NCI-H1417 (cell line): ENCODE data around the gene INSRR.
A peak's percentile ranks its signal among the peaks of the same experiment; 100 is the strongest.

Source experiments
- DNase-seq, 3 experiments: peaks; one replicate each; lab custom pipeline; 2025; lab: John Stamatoyannopoulos, UW

The INSRR gene

DNA sequence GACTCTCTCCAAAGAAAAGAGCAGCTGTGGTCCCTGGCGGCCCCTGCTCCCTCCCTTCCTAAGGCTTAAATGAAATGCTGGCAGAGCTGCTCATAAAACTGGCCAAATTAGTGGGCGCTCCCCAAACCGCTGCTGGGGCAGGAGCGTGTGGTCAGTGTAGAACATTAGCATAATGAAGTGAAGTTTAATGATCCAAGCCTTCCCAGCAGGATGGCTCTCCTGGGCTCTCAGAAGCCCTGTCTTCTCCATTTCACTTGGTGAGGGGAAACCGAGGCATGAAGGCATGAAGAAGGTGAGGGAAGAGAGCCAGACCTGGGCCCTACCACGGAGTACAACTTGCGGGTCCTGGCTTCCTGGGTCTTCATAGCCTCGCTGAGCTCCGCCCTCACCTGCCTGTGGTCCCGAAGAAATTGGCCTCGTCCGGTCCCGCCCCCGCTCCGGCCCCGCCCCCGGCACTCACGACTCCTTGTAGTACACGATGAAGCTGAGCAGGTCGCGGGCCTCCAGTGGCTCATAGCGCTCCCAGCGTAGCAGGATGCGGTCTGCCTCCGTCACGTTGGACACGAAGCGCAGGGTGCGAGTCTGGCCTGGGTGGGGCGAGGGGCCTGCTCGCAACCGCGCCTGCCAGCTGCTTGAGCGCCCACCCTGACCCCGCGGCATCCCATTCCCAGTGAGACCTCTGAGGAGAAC lies 10.3 kb downstream of the INSRR start:
- no peak for DNase-seq

DNA sequence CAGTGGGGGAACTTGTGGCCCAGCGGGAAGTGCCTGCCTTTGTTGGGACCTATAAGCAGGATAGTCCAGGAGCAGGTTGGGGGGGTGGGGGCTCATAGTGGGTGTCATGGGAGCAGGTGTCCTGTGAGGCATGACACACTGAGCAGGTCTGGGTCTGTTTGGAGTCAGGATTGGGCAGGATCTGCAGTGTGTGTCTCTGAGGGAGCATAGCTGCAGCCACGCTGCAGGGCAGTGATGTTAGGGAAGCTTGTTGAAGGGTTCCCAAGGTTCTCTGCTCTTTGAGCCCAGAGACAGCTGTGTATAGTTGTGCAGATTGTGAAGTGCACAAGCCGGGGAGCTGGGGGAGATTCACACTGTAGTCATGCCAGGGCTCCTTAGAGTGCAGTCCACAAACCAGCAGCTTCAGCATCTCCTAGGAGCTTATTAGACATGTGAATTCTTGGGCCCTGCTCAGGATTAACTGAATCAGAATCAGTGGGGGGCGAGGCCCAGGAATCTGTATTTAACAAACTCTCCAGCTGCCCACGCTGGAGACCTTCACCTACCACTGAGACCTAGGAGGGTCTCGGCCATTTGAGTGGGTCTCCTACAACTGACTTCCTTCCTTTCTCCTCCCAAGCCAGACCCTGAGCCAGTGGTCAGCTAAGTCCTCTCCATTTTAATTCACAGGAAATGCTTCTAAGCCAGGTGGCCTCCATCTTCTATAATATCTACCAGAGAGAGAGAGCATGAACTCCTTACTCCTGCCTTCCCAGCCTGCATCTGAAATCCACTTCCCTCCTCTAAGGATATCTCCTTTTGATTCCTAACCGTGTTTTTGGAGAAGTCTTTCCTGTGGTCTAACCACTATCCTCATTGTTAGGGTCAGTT lies 11.1 kb downstream of the INSRR start:
- DNase-seq = no peak

DNA sequence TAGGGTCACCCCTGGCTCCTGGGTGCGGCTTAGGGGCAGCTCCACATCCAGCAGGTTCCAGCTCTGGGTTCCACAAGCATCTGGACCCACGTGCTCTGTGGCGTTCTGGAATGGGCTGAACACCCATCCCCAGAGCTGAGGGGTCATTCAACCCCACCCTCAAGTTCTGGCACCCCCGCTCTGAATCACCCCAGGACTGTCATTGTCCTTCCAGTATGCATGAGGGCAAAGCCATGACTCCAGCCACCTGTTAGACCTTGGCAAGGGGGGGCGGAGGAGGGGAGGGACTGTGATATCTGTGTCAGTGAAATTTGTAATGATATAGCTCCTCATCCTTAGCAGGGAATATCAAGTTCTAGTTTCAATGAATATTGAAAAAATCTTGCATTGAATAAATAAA lies 12.3 kb downstream of the INSRR start:
- no peak for DNase-seq

DNA sequence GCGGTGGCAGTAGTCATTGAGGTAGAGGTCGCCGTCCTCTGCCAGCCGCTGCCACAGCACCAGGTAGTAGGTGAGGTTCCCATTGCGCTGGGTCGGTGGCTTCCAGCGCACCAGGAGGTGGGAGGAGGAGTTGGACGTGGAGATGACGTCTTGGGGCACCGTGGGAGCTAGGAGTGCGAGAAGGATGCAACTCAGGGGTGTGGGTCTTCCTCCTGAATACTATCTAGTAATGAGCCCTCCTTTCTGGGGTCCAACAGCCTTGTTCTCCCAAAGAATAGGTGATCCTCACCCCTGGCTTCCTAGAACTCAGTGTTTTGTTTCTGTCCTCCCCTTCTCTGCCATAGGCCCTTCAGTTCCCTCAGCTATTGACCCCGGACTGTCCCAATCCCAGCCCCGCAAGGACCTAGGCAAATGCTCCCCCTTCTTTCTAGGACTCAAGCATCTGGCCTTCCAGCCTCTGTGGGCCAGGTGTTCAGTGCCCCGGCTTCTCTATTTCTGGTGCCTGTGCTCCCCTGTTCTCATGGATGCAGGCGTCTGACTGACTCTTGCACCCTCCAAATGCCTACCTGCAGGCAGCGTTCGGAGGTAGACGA lies 12.9 kb downstream of the INSRR start:
- DNase-seq = no peak

DNA sequence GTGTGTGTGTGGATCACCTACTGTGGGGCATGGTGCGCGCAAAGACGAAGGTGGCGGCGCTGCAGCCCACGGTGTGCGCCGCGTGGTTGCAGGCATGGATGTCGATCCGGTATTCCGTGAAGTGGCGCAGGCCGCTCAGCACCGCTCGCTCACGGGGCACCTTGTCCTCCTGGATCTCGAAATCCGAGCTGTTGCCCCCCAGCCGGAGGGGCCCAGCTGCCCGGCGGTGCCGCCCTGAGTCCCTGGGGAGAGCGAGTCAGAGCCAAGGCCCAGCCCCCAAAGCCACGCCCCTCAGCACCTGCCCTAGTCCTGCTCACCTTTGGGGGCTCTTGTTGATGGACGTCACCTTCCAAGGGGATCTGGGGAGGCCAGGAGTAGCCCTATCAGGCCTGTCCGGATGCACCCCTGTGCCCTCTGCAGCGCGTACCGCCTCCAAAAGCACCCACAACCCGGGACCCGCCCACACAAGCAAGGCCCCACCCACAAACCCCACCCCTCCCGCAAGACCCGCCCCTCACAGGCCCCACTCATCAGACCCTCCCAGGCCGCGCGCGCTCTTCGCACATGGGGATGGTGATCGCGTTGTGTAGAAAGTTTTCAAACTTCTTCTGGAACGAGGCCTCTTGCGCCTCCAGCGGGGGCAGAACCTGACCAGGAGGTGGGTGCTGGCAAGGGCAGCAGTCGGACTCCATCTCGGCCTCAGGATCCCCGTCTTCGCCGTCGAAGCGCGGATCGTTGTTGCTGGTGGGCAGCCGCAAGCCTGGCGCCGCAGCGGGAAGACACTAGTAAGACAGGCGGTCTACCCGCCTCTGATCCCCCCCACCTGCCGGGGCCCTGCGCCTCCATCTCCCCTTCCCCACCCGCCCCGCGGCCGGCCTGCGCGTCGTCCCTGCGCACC lies 13.6 kb downstream of the INSRR start:
- no peak for DNase-seq

DNA sequence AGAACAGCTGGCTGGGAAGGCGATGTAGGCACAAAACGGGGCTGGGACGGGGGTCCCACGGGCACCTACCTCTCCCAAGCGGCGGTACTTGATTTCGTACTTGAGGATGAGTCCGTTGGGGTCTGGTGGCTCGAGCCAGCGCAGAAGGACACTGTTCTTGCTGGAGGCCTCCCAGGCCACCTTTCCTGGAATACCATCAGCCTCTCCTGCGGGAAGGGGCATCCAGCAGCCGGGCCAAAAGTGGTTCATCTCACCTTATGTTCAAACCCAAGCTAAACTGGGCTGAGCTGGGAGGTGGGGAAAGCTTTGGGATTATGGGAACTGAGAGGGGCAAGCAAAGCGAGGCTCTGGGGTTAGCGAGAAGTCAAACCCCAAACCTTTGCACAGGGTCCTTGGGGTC lies 14.3 kb downstream of the INSRR start:
- DNase-seq = no peak

DNA sequence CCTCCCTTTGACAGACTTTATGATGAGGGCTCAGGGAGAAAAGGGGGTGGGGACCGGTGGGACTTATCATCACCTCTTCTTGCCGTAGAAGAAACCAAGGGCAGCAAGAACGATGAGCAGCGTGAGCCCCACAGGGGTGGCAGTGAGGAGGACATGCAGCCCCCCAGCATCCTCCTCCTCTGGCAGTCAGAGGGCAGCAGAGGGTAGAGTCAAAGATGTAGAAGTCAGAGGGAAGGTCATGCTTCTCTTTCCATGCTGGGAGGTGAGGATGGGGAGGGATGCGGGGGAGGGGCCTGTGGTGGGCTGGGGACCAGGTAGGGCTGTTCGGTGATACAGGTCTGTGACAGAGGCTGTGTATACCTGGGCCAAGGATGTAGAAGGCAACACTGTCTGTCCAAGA lies 14.8 kb downstream of the INSRR start:
- no peak for DNase-seq

DNA sequence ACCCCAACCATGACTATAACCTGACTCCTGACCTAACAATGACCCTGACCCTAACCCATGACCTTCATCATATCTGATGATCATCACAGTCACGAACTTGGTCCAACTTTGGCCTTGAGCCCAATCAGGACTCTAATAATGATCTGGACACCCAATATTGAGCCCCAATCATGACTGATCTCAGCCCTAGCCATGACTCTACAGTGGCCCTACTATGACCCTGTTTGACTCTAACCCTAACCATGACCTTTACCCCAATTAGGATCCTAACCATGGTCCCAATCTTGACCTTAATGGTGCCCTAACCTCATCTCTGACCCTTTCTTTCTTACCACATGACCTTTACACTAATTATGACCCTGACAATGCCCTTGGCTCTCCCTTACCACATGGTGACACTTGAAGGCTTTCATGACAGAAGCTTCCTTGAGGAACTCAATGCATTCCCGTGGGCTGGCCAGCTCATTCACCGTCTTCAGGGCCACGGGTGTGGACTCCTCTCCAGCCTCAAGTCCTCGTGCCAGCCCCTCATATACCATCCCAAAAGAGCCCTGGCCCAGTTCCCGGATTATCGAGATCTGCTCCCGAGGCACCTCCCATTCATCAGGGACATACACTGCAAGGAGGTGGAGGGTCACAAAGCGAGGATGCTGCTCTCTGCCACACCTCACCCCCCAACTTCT lies 16.2 kb downstream of the INSRR start:
- DNase-seq = no peak

DNA sequence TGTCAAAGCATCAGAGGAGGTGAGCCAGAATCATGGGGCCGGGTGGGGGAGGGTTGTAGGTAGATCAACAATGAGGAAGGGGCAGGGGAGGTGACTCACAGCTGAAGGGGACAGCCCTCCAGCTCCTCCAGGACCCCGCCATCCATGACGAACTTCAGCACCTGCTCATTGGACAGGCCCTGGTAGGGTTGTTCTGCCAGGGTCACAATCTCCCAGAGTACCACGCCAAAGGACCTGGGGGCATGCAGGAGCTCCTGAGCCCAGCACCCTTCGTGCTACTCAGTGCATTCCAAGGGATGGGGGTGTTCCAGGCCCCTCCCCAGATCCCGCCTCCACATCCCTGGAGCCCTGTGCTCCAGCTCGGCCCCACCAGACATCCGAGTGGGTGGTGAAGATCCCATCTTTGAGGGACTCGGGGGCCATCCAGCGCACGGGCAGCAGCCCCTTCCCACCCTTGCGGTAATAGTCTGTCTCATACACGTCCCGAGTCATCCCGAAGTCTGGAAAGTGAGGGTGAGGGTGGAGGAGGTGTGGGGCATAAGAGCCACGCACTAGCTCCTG lies 17.5 kb downstream of the INSRR start:
- no peak for DNase-seq

DNA sequence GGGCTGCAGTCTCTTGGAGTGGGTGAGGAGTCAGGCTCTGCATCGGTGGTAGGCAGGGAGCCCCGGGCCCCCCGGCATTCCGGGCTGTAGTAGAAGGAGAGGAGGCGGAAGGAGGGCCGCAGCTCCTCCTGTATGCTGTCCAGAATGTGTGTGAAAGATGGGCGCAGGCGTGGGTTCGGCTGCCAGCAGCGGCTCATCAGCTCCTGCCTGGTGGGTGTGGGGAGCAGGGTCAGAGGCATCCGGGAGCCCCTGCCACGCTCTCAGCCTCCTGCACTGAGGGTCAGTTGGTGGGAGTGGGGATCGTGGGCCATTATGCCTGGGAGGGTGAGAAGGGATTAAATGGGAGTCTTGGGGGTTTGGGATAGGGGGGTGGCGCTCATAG lies 18.0 kb downstream of the INSRR start:
- no peak for DNase-seq

DNA sequence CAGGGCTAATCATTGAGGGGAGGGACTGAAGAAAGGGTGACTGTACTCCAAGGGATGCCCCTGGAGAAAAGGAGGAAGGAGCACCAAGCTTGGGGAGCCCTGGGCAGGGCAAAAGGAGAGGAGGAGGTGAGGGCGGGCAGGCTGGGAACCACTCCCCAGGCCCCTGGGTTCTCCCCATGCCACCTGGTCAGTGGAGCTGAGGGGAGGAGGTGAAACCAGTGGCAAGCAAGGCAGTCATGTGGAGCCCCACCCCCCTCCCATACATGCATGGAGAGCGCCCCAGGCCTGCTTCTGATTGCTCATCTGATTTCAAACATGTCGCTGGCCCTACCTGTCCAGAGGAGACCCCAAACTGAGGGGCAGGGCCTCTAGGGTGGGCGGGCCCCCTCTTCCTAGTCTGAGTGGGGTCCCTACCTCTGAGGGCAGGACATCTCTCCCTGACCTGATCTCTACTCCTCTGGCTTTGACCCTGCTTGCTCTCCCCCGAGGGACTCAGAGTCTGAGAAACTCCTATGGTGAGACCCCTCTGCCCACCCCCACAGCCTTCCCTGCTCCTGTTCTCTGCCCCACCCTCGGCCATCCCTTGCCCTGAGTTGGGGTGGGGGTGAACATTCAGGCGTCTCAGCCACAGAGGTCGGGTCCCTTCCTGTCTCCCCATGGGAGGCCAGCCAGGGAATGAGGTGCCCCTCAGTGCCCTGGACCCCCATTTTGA lies 18.6 kb downstream of the INSRR start:
- DNase-seq = no peak

DNA sequence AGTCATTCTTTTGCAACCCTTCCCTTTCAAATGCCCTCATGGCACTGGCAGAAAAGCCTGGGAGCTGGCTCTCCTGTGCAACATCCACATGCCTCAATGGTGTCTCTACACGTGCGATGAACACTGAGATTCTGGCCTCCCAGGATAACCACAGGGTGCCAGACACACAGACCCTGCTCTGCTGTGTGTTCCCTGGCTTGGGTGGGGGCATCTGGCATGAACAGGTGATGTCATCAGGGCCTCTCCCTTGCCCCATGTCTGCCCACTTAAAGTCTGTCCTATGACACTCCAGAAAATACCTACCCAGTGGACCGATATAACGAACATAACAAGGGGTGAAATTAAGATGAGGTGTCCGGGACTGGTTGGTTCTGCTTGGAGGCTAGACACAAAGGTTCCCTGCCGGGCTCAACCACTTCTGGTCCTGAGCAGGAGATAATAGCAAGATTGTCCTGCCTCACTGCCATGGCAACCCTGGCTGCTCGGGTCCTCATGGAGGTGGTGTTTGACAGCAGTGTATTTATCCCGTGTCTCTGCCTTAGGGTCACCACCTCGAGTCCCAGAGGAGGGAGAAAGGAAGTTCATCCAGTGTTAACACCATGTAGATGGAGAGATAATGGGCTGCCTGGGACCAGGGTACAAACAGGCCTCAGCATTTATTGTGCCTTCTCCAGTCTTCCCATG lies 19.3 kb downstream of the INSRR start:
- peak; percentile 62 to 91 (median 90) for DNase-seq

DNA sequence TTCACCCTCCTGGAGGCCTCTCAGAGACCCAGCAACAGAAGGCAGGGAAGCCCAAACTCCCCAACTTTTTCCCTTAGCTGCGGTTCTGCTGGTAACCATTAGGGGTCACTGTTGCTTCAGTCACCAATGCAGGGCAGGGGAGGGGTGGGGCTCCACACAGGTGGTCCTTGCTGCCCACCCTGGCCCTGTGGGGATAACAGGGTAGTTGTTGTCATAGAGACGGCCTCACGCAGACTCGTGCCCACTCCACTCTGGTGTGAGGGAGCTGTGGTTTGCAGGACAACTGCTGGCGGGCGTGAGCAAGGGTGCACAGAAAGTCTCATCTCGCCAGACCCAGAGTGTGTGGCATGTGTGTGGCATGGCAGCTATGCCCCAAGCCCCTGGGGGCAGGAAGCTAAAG lies 19.9 kb downstream of the INSRR start:
- DNase-seq = peak; percentile 36 to 75 (median 56)

DNA sequence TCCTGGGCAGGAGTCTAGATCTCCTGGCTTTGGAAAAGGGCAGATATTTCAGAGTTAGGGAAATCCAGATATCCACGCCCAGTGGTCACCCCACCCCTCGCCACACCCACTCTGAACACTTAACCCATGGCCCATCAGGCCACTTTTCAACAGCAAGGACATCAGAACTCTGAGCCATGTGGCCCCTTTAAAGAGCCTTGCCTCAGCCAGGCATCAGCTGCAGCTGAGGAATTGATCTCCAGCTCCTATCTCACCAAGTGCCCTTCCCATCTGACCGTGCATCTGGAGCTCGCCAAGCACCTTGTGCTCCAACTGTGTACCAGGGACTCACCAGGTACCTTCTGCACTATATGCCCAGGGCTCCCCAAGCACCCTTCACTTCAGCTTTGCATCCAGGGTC lies 22.0 kb downstream of the INSRR start:
- DNase-seq = no peak

DNA sequence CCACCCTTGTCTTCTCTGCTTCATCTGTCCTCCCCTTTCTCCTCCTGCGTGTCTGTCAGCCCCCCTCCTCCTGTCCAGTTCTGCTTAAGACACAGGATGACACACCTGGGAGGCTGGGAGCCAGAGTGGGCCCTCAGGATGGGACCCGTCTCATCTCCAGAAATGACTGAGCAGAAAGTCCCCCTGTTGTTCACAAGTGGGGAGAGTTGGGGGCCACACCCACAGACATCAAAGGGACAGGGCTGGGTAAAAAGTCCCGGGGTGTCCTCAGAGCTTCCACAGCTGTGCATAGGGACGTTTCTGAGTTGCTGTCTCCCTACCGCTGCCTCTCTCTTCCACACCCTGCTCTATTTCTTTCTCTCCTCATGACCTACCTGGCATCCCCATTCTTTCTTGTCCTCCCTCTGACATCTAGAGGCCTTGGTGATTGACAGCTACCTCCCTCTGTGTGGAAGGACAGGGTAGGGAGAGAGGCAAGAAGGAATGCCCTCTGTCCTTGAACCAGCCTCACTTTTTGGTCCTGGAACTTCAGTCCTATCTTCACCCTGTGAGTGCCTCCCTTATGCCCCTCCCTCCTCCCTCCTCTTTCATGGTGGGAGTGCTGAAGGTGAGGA lies 22.8 kb downstream of the INSRR start:
- DNase-seq = no peak

DNA sequence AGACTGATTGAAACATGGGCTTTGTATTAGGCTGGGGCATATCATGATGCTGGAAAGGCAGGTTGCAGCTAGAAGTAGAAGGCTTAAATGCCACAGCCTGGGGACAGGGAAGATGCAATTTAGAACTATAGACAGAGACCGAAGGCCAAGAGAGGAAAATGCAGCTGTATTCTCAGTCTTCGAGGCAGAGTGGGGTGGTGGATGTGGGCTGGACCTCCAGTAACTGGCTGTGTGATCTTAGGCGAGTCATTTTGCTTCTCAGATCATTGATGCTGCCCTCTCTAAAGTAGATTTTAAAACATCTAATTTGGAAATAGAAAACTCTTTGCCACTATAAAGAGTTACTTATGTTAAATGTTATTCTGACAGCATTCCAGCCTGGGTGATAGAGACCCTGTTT lies 24.6 kb downstream of the INSRR start:
- DNase-seq = no peak

DNA sequence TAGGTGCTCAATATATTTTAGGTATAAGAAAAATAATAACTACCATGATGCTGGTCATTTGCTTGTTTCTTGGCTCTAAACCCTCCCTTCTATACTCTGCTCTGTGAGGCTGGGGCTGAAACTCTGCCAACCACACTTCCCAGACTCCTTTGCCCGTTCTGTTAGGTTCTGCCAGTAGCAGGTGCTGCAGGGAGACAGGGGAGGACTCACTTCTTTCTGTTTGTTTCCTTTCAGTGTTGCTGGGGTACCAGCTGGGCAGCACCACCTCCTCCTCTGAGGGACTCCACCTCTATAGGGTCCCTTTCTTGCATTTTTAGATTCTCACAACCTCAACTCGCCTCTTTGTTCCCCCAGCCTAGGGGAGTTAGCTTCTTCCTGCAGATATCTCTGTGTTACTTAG lies 25.3 kb downstream of the INSRR start:
- DNase-seq = no peak

DNA sequence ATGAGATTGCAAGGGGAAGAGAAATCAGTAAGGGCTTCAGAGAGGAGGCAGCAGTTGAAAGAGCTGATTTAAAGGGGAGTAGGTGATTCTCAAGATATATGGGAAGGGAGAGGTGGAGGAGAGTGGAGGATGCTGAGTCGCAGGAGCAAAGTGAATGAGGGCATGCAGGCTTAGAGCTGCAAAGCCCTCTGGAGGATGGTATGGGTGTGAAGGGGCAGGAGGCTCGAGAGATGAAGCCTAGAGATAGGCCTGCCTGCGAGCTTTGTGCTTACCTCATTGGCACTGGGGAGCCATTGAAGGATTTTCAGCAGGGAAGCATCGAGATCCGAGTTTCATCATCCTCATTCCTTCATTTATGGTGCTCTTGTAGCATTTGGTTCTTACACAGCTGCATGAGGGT lies 26.5 kb downstream of the INSRR start:
- DNase-seq = no peak

DNA sequence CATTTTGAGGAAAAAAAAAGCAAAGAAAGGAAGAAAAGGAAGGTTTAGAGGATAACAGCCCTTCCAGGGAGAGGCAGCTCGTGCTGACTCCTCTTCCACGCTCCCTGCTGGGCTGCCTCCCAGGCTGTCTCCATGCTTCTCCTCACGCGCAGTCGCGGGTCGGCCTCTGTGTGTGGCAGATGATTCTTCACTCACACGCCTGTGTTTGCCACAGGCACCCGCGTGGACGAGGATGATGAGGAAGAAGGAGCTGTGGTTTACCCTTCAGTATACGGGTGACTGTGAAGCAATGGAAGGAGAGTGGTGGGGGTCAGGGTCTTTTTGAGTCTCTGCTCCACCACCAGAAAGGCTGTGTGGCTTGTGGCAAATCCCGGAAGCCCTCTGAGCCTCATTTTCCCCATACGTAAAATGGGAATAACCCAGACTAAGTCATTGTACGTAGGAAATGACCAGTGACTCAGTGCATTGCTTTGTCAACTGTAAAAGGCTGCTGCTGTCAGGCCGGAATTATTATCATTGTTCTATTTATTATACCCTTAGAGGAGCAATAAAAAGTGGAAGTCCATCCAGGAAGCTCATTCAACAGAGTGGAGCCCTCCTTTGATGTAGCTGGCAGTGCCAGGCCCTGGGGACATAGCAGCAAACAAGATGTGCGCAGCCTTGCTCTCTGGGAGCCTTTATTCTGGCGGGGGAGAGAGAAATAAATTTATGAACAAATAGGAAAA lies 30.4 kb downstream of the INSRR start:
- DNase-seq = no peak
